ENCODE data around the gene SLC4A1AP. TPM values are rescaled to one million over a fixed set of nuclear protein-coding genes. Genes with fewer than 3 reads are reported as not detected.

Gene SLC4A1AP
- total RNA-seq, 1 donor from 2014 or later, result 39.1 TPM

DNA sequence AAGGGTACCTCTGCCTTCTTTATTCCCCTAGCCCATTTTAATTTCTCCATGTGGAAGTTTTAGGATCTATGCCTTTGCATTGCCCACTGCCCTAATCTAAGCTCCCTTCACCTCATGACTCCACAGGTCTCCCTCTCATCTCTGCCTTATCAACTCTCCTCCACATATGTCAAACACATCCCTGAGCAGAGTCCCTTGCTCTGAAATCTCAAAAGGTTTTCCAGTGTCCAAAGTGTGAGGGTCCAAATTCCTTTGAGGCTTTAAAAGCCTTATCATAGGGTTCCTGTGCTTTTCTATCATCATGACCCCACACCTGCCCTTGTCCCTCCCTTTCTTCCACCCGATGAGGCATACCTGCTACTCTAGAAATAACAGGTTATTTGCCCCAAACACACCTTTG, 38.6 kb downstream of the SLC4A1AP start:
- no peak for DNase-seq (ENCODE audit: low read depth)

DNA sequence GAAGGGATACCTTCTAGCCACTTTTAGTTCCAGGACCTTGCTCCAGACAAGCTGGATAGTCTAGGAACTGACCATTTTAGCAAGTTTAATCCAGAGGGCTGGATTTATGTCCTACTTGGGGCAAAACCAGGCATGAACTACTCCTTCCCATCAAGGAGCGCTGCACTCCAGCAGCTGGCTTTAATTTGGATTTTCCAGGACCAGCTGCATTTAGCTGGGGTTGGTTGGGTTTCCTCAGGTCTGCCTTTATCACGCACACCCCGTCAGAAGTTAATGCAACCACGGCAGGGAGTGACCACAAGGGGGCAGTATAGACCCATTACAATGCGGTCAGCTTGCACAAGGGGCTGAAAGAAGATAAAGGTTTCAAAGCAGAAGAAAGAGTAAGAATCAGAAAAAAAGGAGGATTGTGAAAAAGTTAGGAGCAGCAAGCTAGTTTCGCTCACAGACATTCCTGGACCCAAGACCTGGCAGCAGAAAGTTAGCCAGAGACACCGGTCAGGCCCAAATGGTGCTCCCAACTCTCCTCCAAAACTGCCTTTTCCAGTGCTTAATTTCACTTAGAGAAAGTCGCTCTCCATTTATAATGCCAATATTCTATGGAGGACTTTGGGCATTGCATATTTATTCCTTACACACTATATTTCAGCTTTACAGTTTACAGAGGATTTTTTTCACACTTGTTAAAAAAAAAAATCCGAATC, 40.1 kb downstream of the SLC4A1AP start:
- peak; percentile 85 for DNase-seq (ENCODE audit: low read depth)

DNA sequence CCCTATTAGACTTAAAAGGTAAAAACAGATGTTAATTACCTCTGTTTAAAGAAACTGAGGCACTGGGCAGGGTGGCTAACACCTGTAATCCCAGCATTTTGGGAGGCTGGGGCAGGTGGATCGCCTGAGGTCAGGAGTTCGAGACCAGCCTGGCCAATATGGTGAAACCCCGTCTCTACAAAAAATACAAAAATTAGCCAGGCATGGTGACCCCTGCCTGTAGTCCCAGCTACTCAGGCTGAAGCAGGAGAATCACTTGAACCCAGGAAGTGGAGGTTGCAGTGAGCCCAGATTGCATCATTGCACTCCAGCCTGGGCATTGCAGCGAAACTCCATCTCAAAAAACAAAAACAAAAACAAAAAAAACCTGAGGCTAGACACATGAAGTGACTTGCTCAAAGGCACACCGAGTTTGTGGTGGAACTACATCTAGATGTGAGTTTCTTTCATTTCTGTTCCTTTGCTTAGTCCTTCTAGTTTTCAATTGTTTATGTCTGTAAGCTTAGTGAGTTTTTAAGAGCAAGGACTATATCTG, 40.7 kb downstream of the SLC4A1AP start:
- DNase-seq (ENCODE audit: low read depth), result no peak

DNA sequence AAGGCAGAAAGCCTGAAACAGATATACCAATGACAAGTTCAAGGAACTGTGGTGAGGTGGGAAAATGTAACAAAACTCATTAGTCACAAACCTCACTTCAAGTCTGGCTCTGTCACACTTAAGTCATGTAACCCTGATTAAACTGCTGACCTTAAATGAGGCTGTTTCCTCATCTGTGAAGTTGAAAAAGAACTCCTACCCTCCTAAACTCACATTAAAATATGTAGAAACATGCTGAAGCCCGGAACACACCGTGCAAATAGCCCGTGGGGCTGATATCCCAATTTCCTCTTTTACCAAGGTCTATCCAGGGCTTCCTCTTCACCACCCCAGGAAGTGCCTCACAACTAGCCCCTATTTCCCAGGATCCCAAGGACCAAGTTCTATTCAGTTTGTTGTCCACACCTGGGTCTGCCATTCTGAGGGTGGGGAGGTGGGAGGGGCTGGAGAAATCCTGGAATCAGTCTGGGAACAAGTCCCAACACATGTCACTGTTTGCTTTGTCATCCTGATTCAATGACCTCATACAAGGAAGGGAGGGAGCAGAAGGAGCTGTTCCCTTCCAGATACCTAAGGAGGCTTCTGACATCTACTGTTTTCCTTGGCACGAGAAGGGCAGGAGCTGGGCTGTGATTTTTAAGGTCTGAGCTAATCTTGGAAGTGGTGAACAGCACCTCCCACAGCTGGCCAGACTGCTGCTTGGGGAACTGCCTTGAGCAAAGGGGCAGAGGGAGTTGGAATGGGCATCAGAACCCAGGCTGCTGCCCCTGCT, 42.3 kb downstream of the SLC4A1AP start:
- peak; percentile 98 for DNase-seq (ENCODE audit: low read depth)

DNA sequence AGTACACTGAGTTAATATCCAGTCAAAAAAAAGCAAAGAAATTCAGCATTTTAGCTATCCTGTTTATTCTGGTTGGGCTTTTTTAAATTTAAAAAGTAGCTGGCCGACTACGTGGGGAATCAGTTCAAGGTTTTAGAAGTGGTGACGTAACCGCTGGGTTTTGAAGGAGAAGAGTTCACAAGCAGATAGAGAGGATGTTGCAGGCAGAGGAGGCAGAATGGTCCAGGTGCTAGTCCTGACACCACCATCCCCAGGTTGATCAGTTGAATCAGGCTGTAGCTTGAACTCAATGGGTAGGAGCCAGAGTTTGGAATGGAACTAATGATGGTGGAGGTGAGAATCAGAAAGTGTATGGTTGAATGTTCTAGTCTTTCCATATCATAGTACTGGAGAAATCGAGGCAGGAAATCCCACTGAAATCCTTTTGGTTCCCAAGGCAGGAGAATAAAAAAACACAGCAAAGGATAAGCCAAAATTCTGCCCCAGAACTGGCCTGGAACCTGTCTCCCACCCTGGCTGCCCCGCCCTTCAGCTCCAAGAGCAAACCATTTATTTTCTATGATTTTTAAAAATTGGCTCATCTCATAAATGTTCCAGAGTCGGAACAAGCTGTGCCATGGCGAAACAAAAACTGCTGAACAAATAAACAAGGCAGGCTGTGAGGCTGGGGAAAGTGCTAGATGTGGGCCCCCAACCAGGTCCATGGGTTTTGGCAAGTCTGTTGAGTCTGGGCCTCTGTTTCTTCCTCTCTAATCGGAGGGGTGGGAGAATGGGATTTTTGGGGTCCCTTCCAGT, 44.0 kb downstream of the SLC4A1AP start:
- DNase-seq (ENCODE audit: low read depth), result no peak

DNA sequence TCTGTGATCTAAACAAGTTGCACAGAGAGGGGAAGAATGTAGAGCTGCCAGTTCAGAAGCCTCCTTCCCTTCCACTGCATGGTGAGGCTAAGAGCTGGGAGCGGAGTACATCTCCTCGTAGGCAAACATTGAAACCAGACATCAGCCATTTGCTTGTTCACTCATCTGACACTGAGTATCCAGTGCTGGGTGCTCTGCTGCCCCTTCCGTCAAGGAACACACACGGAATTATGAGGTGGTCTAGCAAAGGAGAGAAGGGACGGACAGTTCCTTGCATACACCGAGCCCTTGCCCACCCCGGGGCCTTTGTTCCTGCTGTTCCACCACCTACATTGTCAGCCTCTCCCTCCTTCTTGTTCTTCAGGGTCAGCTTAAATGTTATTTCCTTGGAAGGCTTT, 44.6 kb downstream of the SLC4A1AP start:
- DNase-seq (ENCODE audit: low read depth), result no peak

DNA sequence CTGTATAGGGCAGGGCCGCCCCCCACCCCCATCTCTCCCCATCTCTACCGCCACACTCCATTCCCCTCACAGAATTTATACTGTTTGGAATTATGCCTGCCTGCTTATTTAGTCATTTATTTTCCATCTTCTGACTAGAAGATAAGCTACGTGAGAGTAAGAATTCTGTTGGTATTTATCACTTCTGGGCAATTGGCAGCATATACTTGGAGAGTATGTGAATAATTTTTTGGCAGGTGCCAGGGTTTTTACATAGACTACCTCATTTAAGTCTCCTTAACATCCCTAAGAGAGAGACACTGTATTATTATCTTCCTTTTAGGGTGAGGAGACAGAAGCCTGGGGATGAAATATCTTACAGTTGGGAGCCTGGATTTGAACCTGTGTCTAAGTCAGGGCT, 45.0 kb downstream of the SLC4A1AP start:
- DNase-seq (ENCODE audit: low read depth), result no peak

DNA sequence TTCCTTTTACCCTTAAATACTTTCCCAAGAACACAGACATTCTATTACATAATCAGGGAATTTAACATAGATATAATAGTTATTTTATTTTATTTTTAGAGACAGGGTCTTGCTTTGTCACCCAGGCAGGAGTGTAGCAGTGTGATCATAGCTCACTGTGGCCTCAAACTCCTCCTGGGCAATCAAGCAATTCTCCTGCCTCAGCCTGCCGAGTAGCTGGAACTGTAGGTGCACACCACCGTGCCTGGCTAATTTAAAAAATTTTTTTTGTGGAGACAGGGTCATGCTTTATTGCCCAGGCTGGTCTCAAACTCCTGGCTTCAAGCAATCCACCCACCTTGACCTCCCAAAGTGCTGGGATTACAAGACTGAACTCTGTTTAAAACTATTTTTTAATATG, 45.6 kb downstream of the SLC4A1AP start:
- DNase-seq (ENCODE audit: low read depth), result no peak

DNA sequence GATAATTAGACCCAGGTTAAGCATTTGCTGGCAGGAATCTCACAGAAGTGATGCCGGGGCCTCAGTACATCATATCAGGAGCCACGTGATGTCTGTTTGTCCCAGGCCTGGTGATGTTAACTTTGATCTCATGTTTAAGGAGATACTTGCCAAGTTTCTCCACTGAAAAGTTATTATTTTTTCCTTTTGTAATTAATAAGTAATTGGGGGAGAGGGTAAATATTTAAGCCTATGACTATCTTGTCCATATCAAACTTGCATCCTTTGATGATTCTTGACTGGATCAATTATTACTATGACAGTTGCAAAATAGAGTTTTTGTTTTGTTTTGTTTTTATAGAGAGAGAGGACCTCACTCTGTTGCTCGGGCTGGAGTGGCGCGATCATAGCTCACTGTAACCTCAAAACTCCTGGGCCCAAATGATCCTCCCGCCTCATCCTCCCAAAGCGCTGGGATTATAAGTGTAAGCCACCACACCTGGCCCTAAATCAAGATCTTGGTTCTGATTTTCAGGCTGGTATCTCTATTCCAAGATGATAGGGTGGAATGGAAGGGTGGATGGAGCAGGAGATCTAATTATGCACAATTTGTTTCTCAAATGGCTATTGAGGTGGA, 46.4 kb downstream of the SLC4A1AP start:
- DNase-seq (ENCODE audit: low read depth), result no peak

DNA sequence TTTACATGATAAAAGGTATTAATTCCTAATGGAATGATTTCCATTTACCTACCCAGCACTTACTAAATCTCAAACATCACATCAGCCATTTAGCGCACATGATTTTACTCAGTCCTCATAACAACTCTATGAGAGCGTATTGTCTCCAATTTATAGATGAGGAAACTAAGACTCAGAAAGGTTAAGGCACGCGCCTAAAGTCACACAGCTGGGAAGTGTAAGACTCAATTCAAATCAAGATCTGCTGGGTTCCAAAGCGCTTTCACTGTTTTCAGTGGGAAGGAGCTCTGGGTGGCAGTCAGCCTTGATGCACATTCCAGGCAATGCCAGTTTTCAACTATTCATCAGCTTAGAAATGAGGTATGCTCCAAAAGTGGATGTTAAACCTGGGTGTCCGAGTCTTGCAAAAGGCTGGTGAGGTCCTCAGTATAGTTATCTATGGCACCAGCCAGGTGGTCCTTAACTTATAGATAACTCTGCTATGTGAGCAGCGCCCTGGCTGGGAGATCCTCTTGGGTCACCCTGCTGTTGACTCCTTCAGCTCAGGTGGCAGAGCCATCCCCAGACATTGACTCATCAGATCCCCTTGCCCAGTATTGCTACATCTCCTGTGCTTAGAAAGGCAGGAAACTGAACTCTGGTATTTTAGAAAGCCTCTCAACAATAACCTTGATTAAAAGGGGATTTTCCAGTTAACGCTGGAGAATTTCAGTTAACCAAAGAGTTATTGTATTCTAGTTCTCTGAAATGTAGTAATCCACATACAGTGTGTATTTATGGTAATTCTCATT, 47.1 kb downstream of the SLC4A1AP start:
- peak; percentile 95 for DNase-seq (ENCODE audit: low read depth)

DNA sequence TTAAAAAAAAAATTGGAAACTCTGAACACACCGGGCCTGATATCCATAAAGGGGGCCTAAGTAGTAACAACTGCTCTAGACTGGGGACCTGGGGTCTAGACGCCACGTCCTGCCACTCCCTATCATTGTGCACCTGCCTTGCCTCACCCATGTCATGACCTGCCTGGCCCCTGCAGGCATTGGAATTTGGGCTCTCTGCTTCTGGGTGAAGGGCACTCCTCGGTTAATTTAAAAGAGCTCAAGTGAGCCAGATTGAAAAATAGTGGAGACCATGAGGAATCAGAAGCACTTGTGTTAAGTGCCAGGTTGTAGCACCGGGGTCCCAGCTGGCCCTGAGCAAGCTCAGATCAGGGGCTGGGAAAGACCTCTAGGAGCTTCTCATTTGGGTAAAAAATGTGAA, 48.1 kb downstream of the SLC4A1AP start:
- no peak for DNase-seq (ENCODE audit: low read depth)

DNA sequence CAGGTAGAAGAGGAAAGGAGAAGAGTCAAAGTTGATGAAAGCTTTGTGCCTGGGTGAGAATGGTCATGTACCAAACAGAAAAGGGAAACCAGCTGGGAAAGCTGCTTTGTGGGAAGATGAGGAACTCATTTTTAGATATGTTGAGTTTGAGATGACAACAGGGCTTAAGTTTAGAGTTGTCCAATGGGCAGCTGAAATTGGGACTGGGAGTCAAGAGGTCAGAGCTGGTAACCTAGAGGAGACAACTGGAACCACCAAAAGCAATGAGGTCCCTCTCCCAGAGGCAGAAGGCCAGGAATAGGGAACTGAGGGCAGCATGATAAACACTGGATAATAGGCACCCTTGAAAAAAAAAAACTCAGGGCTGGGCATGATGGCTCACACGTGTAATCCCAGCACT, 48.8 kb downstream of the SLC4A1AP start:
- no peak for DNase-seq (ENCODE audit: low read depth)

DNA sequence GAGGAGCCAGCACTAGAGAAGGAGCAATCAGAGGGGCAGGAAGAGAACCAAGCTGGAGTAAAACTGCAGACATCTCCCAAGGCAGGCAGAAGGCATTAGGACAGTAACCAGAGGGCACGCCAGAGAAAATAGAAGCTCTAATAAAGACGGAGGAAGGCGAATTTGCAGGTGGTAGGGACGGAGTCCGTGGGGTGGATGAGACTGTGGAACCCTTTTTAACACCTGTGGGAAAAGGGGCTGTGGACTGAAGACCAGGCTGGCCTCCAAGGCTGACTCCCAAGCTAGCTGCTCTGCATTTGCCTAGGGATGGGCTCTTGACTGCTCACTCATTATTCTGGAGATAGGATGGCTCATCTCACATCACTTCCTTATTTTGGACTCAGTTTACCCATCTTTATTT, 49.5 kb downstream of the SLC4A1AP start:
- DNase-seq (ENCODE audit: low read depth), result no peak

DNA sequence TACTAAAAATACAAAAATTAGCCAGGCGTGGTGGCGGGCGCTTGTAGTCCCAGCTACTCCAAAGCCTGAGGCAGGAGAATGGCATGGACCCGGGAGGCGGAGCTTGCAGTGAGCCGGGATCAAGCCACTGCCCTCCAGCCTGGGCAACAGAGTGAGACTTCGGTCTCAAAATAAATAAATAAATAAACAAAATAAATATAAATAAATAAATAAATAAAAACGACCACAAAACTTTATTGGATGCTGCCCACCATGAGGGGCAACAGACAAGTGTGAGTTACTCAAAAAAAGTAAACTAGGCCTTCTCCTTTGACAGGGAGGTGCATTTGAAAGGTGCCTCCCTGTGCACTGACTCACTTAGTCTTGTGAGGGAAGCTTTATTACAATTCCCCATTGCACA, 50.4 kb downstream of the SLC4A1AP start:
- no peak for DNase-seq (ENCODE audit: low read depth)

DNA sequence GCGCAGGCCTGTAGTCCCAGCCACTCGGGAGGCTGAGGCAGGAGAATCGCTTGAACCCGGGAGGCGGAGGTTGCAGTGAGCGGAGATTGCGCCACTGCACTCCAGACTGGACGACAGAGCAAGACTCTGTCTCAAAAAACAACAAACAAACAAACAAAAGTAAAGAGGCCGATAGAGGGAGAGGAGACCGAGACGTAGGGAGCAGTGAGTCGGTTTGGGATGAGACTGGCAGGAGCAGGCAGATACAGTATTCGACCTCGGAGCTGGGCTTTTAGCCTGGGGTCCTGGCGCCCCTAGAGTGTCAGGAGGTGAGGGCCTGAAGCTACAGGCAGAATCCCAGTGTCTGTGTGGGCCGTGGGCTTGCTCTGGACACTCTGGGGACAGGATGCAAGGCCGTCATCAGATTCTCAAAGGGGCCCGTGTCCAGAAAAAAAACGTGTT, 51.2 kb downstream of the SLC4A1AP start:
- no peak for DNase-seq (ENCODE audit: low read depth)

DNA sequence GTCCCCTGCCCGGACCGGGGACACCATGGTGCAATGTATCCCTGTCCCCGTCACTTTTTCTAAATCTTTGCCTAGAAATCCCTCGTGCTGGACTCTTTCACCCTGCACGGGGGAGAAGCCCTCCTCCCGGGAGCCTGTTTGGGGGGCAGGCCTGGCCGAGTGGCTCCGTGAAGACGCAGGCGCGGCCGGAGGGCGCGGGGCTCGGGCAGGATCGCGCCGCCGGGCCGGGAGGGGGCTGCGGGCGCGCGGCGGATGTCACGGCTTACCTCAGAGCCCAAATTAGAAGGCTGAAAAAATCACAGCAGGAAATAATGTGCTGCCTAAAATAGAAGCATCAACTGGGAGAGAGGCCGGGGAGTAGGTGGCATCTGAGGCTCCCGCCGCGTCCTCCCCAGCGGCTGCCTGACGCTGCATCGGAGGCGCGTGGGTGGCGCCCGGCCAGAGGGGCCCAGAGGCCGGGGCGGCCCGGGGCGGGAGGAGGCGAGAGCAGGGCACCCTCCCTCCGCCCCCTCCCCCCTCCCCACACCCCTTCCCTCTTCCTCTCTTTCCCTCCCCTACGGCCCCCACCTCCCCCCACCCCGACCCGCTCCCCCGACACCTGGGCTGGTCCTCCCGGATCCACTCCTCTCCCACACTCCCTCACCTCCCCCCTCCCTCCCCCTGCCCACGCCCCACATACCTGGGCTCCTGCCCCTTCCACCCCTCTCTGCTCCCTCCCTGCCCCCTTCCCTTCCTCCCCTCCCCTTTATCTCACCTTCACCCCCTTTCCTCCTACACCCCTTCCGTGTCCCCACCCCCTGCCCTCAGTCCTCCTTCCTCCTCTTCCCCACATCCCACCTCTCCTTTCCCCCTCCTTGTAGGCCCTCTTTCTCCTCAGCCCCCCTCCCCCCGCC, 51.9 kb downstream of the SLC4A1AP start:
- no peak for DNase-seq (ENCODE audit: low read depth)

DNA sequence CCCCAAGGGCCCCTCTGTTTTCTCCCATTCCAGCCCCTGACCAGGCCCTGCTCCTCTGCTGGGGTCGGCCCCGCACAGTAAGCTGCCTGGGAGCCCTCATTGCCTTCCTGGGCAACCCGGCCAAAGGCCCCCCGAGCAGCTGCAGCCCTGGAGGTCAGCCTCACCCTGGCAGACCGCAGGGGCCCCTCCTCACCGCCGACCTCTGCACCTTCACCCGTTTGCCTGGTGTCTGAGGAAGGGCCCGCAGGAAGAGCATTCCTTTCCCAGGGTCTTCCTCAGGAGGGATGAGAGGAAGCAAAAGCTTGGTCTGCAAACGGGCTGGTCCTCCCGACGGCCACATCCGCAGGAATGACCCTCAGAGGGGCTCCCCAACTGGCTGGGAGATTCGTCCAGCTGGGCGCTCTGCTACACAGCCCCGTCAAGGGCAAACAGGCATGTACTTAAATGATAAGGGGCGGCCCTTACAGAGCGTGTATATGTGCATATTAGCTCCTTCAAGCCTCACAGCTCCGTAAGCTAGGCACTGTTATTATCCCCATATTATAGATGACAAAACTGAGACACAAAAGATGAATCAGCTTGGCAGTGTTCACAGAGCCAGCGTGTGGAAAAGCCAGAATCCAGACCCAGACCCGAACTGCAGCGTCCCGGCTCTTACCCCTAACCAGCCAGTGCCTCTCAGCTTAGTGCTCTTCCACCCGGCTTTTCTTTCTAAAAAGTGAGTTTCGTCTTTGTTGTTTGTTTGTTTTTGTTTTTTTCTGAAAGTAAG, 52.8 kb downstream of the SLC4A1AP start:
- DNase-seq (ENCODE audit: low read depth), result no peak

DNA sequence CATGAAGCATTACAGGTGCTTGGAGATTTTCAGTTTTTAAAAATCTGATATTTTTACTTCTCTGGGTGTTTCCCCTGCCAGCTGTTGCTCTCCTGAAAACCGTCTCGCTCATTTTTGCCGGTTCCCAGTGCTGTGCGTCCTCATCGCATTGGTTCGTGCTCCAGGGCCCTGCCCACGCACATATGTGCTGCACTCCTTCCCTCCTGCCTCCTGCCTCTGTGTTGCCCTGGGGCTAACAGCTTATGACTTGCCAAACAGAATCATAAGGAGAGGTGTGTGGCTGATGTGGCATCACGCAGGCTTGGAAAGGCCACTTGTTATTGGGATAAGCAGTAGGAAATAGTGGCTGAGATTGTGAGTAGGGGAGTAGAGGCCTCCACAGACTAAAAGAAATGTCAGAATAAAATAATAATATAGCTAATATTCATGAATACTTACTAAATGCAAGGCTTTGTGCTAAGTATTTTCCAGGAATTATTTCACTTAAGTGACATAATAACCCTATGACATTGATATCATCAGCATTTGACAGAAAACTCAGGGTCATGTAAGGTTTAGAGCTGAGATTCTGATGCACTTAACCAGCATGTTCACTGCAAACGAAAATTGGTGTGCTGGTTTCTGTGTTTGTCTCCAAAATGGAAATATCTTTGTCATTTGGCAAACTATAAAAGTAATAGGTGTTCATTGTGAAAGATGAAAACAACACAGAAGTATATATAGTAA, 53.5 kb downstream of the SLC4A1AP start:
- DNase-seq (ENCODE audit: low read depth), result peak; percentile 91
